T-helper 2 cell treated with Interferon-gamma antibody and Interleukin-4, amounts not matched to agents 5 μg/mL and 100 μg/mL, for 36 hours (primary cell): ENCODE data around the gene TDRD7.
"Not testable (repeated sequence)": the region's sequence is repeated elsewhere in the genome, so short reads cannot be mapped to it uniquely, and the experiment has no call there.

Experiments used
- DNase-seq: peaks from one replicate; pipeline ENCODE4 v3.0.0; 2021; ENCODE audit warnings: low spot score
- H3K27ac Mint-ChIP-seq: one replicate; pipeline ENCODE4 v1.8.0; 2021; ENCODE audit warnings: mild to moderate bottlenecking, mixed read lengths
- H3K27me3 Mint-ChIP-seq: one replicate; pipeline ENCODE4 v1.8.0; 2021; ENCODE audit warnings: low read depth, mixed read lengths
- H3K36me3 Mint-ChIP-seq: one replicate; pipeline ENCODE4 v1.8.0; 2021; ENCODE audit warnings: low read depth, mixed read lengths
- H3K4me1 Mint-ChIP-seq: one replicate; pipeline ENCODE4 v1.8.0; 2021; ENCODE audit warnings: low read depth, mixed read lengths
- H3K4me3 Mint-ChIP-seq: one replicate; pipeline ENCODE4 v1.8.0; 2022; ENCODE audit warnings: mild to moderate bottlenecking, moderate library complexity, mixed read lengths
- H3K9me3 Mint-ChIP-seq: one replicate; pipeline ENCODE4 v1.8.0; 2021; ENCODE audit warnings: mixed read lengths

Gene TDRD7

GRCh38 chr9:97487861-97488260, 76.0 kb downstream of the TDRD7 start:
- Mint-ChIP-seq H3K36me3 (peaks cover 21% of the 10 kb centered on the region), H3K4me1 (peaks cover 10% of the 10 kb centered on the region), H3K4me3 (no peak overlapping the region), H3K27me3 (no peaks in the 10 kb centered on the region), H3K27ac (no peak overlapping the region), H3K9me3 (peaks cover 19% of the 10 kb centered on the region)
- DNase-seq: no peak

- H3K4me3 Mint-ChIP-seq: no peak overlapping the region
- H3K36me3 Mint-ChIP-seq: peaks cover 17% of the 10 kb centered on the region
- peaks cover 10% of the 10 kb centered on the region for H3K4me1 Mint-ChIP-seq
- no peak for DNase-seq
- peaks cover 15% of the 10 kb centered on the region for H3K9me3 Mint-ChIP-seq
- no peak overlapping the region for H3K27ac Mint-ChIP-seq
- H3K27me3 Mint-ChIP-seq: no peaks in the 10 kb centered on the region
Measured at GRCh38 chr9:97491216-97491999, 79.5 kb downstream of the TDRD7 start.

DNA sequence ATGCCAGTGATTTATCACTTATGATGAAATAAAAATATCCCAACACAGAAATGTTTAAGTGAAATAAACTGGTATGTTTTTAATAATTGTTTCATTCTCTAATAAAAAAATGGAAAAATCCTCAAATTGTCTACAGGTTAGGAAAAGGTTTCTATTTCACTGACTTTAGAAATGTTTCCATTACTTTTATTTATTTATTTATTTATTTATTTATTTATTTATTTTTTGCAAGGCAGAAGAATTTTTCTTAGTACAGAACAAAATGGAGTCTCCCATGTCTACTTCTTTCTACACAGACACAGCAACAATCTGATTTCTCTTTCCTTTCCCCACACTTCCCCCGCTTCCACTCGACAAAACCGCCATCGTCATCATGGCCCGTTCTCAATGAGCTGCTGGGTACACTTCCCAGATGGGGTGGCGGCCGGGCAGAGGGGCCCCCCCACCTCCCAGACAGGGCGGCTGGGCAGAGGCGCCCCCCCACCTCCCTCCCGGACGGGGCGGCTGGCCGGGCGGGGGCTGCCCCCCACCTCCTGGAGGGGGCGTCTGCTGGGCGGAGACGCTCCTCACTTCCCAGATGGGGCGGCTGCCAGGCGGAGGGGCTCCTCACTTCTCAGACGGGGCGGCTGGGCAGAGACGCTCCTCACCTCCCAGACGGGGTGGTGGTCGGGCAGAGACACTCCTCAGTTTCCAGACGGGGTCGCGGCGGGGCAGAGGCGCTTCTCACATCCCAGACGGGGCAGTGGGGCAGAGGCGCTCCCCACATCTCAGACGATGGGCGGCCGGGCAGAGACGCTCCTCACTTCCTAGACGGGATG, 85.9 kb downstream of the TDRD7 start:
- not testable (repeated sequence) for H3K9me3 Mint-ChIP-seq, H3K36me3 Mint-ChIP-seq, H3K4me1 Mint-ChIP-seq, DNase-seq, H3K4me3 Mint-ChIP-seq, H3K27ac Mint-ChIP-seq
- peaks cover 32% of the 10 kb centered on the region for H3K27me3 Mint-ChIP-seq

- H3K4me1 Mint-ChIP-seq: peaks cover 13% of the 10 kb centered on the region
- not testable (repeated sequence) for DNase-seq, H3K4me3 Mint-ChIP-seq, H3K27ac Mint-ChIP-seq, H3K36me3 Mint-ChIP-seq, H3K9me3 Mint-ChIP-seq
- H3K27me3 Mint-ChIP-seq: peaks cover 43% of the 10 kb centered on the region
Measured at GRCh38 chr9:97498846-97499245, 87.0 kb downstream of the TDRD7 start.

DNA sequence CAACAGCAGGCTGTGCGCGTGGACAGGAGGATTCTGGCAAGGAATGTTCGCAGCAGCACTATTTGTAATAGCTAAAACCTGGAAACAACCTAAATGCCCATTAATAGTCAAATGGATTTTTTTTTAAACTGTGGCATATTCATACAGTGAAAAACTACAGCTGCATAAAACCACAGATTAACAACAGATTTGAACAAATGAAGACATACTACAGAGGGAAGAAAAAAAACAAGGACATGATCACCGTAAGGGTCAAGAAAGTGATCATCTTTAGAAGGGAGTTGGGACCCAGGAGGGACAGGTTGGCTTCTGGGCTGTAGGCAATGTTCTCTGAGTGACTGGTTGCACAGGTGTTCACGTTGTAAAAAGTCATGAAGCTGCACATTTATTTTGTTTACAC, 88.4 kb downstream of the TDRD7 start:
- Mint-ChIP-seq H3K36me3 (no peaks in the 10 kb centered on the region), H3K27ac (no peak overlapping the region), H3K4me3 (peak overlapping the region; percentile 3), H3K4me1 (peaks cover 13% of the 10 kb centered on the region), H3K9me3 (no peaks in the 10 kb centered on the region), H3K27me3 (peaks cover 55% of the 10 kb centered on the region)
- DNase-seq: no peak

GRCh38 chr9:97500765-97501176, 88.9 kb downstream of the TDRD7 start:
- Mint-ChIP-seq H3K36me3 (no peaks in the 10 kb centered on the region), H3K9me3 (no peaks in the 10 kb centered on the region), H3K27ac (no peak overlapping the region), H3K4me1 (peaks cover 13% of the 10 kb centered on the region), H3K27me3 (peaks cover 55% of the 10 kb centered on the region), H3K4me3 (peak overlapping the region; percentile 69)
- no peak for DNase-seq

- Mint-ChIP-seq H3K4me1 (peaks cover 13% of the 10 kb centered on the region), H3K27me3 (peaks cover 55% of the 10 kb centered on the region)
Measured at GRCh38 chr9:97501177-97501971, 89.5 kb downstream of the TDRD7 start, which contains the start of gene TMOD1. TSS of gene TMOD1 (plus strand) at chr9:97501666. CDS start at chr9:97524189, 22,523 bp downstream.

DNA sequence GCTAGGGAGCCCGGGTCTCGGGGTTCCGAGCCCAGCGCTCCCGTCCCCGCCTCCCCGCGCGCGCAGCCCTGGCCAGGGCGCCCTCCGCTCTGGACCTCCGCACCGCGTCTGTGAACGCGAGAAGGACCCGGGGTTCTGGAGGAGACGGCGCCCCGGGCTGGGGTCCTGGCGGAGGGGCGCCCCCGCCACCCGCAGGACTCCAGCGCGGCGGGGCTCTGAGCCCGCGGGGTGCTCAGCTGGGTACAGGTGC, 90.0 kb downstream of the TDRD7 start:
- no peak overlapping the region for H3K27ac Mint-ChIP-seq
- DNase-seq: no peak
- H3K4me1 Mint-ChIP-seq: peaks cover 13% of the 10 kb centered on the region
- H3K27me3 Mint-ChIP-seq: peaks cover 55% of the 10 kb centered on the region
- H3K9me3 Mint-ChIP-seq: no peaks in the 10 kb centered on the region
- no peaks in the 10 kb centered on the region for H3K36me3 Mint-ChIP-seq
- H3K4me3 Mint-ChIP-seq: peak overlapping the region; percentile 63

More at GRCh38 chr9:97501177-97501971, 89.5 kb downstream of the TDRD7 start, which contains the start of gene TMOD1:
- peak; percentile 30 for DNase-seq
- Mint-ChIP-seq H3K9me3 (no peaks in the 10 kb centered on the region), H3K4me3 (peak within 1 kb of the TSS; percentile 69), H3K36me3 (no peaks in the 10 kb centered on the region), H3K27ac (no peak within 1 kb of the TSS)

- Mint-ChIP-seq H3K4me1 (peaks cover 13% of the 10 kb centered on the region), H3K4me3 (peak overlapping the region; percentile 63), H3K9me3 (no peaks in the 10 kb centered on the region), H3K27ac (no peak overlapping the region), H3K27me3 (peaks cover 55% of the 10 kb centered on the region), H3K36me3 (no peaks in the 10 kb centered on the region)
- DNase-seq: no peak
Measured at GRCh38 chr9:97502222-97502983, 90.5 kb downstream of the TDRD7 start.

GRCh38 chr9:97502984-97503861, 91.3 kb downstream of the TDRD7 start:
- peaks cover 13% of the 10 kb centered on the region for H3K4me1 Mint-ChIP-seq
- H3K27ac Mint-ChIP-seq: no peak overlapping the region
- no peak for DNase-seq
- H3K4me3 Mint-ChIP-seq: peak overlapping the region; percentile 63
- H3K27me3 Mint-ChIP-seq: peaks cover 55% of the 10 kb centered on the region
- no peaks in the 10 kb centered on the region for H3K9me3 Mint-ChIP-seq
- H3K36me3 Mint-ChIP-seq: no peaks in the 10 kb centered on the region

DNA sequence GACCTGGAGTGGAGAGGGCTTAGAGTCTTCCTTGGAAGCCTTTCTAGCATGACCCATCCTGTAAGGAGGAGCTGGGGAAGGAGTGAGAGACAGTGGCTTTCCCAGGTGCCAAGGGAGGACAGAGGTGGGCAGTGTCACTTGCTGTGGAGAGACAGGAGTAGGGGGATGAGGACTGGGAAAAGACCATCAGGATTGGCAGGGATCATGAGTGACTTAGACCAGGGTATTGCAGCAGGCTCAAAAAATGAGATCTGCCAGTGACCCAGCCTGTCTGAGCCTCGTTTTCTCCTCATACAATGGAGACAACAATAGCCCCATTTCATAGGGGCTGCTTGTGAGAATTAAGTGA, 91.9 kb downstream of the TDRD7 start:
- no peak for DNase-seq
- Mint-ChIP-seq H3K4me3 (no peak overlapping the region), H3K27ac (no peak overlapping the region), H3K27me3 (peaks cover 52% of the 10 kb centered on the region), H3K4me1 (peaks cover 13% of the 10 kb centered on the region), H3K9me3 (no peaks in the 10 kb centered on the region), H3K36me3 (no peaks in the 10 kb centered on the region)

DNA sequence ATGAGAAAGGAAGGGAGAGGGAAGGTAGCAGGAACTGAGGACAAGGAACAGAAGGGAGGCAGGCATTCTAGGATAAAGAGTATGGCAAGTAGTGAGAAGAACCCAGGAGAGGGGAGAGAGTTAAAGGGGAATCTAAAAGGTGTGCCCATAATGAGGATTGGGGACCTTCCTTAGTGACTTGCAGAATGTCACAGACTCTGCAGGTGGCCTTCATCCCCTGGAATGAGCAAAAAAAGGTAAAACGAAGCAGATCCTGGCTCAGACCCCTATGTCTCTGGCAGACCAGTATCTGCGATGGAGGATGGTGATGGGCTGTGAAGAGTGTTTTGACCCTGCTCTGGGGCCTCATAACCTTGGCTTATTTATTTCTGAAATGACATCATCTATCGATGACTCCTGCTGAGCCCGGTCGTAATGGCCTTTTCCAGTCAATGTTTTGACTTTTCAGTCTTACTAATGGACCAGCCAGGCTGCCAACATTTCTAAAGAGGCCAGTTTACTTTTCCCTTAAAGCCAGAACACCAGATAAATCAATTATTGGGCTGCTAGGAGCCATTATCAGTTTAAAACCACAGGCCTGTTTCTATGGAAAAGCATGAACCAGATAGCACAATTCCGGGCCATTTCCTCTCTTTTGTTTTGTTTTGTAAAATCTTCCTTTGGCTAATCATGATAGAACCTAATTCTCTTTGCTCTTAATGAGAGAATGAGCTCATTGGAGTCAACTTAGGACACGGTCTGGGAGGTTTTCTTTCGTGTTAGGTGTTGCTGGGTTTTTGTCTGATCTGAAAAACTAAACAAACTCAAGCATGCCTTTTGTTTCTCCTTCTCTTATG, 92.7 kb downstream of the TDRD7 start:
- Mint-ChIP-seq H3K4me1 (peaks cover 13% of the 10 kb centered on the region), H3K27me3 (peaks cover 47% of the 10 kb centered on the region), H3K27ac (no peak overlapping the region), H3K9me3 (no peaks in the 10 kb centered on the region), H3K4me3 (no peak overlapping the region), H3K36me3 (no peaks in the 10 kb centered on the region)
- DNase-seq: no peak
